Right atrium auricular region (tissue), 2 donors: ENCODE results near the gene SVIL. TPM values are rescaled to one million over a fixed set of nuclear protein-coding genes. Genes with fewer than 3 reads are reported as not detected.
A peak's percentile ranks its signal among the peaks of the same experiment; 100 is the strongest.
"Not testable (repeated sequence)": the region's sequence is repeated elsewhere in the genome, so short reads cannot be mapped to it uniquely, and the experiment has no call there.

Experiments used
- DNase-seq: peaks from one replicate; pipeline ENCODE4 v3.0.0-alpha.2; 2019; ENCODE audit warnings: low spot score
- H3K27ac ChIP-seq, 2 donors: fragments of 200-600 bp; sonication (generic); 1 replicate in 1 of 2; 2 replicates in 1 of 2; pipeline ENCODE4 v1.5.1; 2016 to 2019
- H3K27me3 ChIP-seq, 2 donors: fragments of 200-600 bp; sonication (generic); one replicate each; pipeline versions ENCODE4 v1.5.1 to v1.6.0; 2017 to 2019
- H3K36me3 ChIP-seq: fragments of 200-600 bp; sonication (generic); one replicate; pipeline ENCODE4 v1.5.1; 2016
- H3K4me1 ChIP-seq, 2 donors: fragments of 200-600 bp; sonication (generic); one replicate each; pipeline versions ENCODE4 v1.5.1 to v1.6.0; 2017 to 2019
- H3K4me3 ChIP-seq, 2 donors: fragments of 200-600 bp; sonication (generic); 1 replicate in 1 of 2; 2 replicates in 1 of 2; pipeline ENCODE4 v1.5.1; 2017 to 2019; ENCODE audit warnings: mild to moderate bottlenecking in 1 of 2, moderate library complexity in 1 of 2
- H3K9me3 ChIP-seq, 2 donors: fragments of 200-600 bp; sonication (generic); one replicate each; pipeline ENCODE4 v1.5.1; 2019
- CTCF ChIP-seq, 2 donors: fragments of 200-600 bp; sonication (generic); IDR thresholded peaks; one replicate each; pipeline ENCODE4 v1.5.1; 2019; ENCODE audit warnings: antibody characterized with exemption in 2 of 2
- total RNA-seq, 2 donors: library from RNA; depleted of rRNA; stranded (reverse); fragments of >200 nt; gene quantifications; one replicate each; pipeline ENCODE4 v1.1.0, GENCODE V29; 2016

The SVIL gene
- total RNA-seq, 2 donors from 2014 or later = 260 to 340 TPM

GRCh38 chr10:29578457-29578856, 56.3 kb downstream of the SVIL start:
- H3K36me3 ChIP-seq = no peaks in the 10 kb centered on the region
- no peak for DNase-seq
- TF ChIP-seq CTCF (IDR thresholded peaks at IDR 0.05) = no peak
- H3K27me3 ChIP-seq = no peaks in the 10 kb centered on the region
- H3K27ac ChIP-seq = peak overlapping the region in 1 of 2 donors; percentile 56
- H3K4me1 ChIP-seq = peaks cover 0 to 11% of the 10 kb centered on the region in 2 donors
- H3K9me3 ChIP-seq = no peaks in the 10 kb centered on the region
- no peak overlapping the region for H3K4me3 ChIP-seq

- Histone ChIP-seq H3K4me1 (peaks cover 0 to 6% of the 10 kb centered on the region in 2 donors), H3K36me3 (no peaks in the 10 kb centered on the region)
- TF ChIP-seq CTCF (IDR thresholded peaks at IDR 0.05) = no peak
Observed at GRCh38 chr10:29576681-29577080, 58.1 kb downstream of the SVIL start.

GRCh38 chr10:29575098-29575455, 59.7 kb downstream of the SVIL start:
- no peak for TF ChIP-seq CTCF (IDR thresholded peaks at IDR 0.05)
- Histone ChIP-seq H3K27ac (peak overlapping the region in 1 of 2 donors; percentile 53), H3K27me3 (no peaks in the 10 kb centered on the region), H3K4me3 (no peak overlapping the region), H3K4me1 (peaks cover 0 to 10% of the 10 kb centered on the region in 2 donors), H3K36me3 (no peaks in the 10 kb centered on the region), H3K9me3 (no peaks in the 10 kb centered on the region)
- DNase-seq = no peak

More at GRCh38 chr10:29576681-29577080, 58.1 kb downstream of the SVIL start:
- DNase-seq = no peak
- Histone ChIP-seq H3K27ac (no peak overlapping the region), H3K27me3 (no peaks in the 10 kb centered on the region), H3K4me3 (no peak overlapping the region), H3K9me3 (no peaks in the 10 kb centered on the region)

GRCh38 chr10:29574212-29575097, 60.3 kb downstream of the SVIL start:
- H3K4me3 ChIP-seq, DNase-seq, H3K9me3 ChIP-seq, H3K36me3 ChIP-seq, H3K27me3 ChIP-seq: not testable (repeated sequence)
- Histone ChIP-seq H3K27ac (peak overlapping the region in 1 of 2 donors; percentile 53), H3K4me1 (peaks cover 0 to 11% of the 10 kb centered on the region in 2 donors)

GRCh38 chr10:29570248-29570647, 64.5 kb downstream of the SVIL start:
- not testable (repeated sequence) for H3K9me3 ChIP-seq, H3K27me3 ChIP-seq, H3K36me3 ChIP-seq, DNase-seq, H3K4me3 ChIP-seq, H3K27ac ChIP-seq
- H3K4me1 ChIP-seq = peaks cover 0 to 12% of the 10 kb centered on the region in 2 donors

- H3K27ac ChIP-seq = no peak overlapping the region
- peaks cover 0 to 12% of the 10 kb centered on the region in 2 donors for H3K4me1 ChIP-seq
- H3K36me3 ChIP-seq = peaks cover 9% of the 10 kb centered on the region
- no peaks in the 10 kb centered on the region for H3K9me3 ChIP-seq
- DNase-seq = no peak
- H3K4me3 ChIP-seq = no peak overlapping the region
- no peaks in the 10 kb centered on the region for H3K27me3 ChIP-seq
- no peak for TF ChIP-seq CTCF (IDR thresholded peaks at IDR 0.05)
Observed at GRCh38 chr10:29569795-29570194, 65.0 kb downstream of the SVIL start.
